HG02884 (cell line): ENCODE data around the gene MGAT5.
A peak's percentile ranks its signal among the peaks of the same experiment; 100 is the strongest.

Experiments used
- ATAC-seq: cut with Tn5 transposase; IDR thresholded peaks from one replicate; pipeline ENCODE4 v1.9.1; 2021; ENCODE audit warnings: mild to moderate bottlenecking, moderate library complexity; ENCODE audit not compliant: unreplicated experiment

Gene MGAT5

DNA sequence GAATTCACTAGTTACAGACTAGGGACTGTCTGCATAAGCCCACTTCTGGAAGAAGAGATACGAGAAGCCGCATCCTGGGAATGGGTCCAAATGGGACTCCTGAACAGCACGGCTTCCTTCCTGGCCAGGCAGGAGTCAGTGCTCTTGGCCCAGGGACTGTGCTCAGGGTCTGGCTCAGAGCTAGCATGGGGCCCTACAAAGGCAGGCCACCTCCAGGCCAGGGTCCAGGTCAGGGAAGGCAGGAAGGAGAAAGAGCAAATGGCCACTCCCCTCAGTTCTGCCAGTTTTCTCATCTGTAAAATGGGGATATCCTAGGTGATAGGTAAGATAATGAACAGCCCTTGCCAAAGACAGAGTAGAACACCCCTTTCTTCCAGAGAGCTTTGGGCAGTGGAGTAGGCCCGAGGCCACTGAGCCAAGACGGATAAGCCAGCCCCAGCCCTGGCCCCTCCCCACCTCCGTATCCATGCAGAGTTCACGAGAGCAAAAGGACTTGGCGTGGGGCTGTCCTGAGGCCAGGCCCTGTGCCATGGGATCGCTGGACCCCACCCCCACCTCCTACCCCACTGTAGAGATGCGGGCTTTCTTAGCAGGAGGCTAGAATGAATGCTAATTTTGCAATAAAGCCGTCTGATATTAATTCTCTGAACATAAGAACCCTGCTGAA, 190.1 kb downstream of the MGAT5 start:
- ATAC-seq = no peak

DNA sequence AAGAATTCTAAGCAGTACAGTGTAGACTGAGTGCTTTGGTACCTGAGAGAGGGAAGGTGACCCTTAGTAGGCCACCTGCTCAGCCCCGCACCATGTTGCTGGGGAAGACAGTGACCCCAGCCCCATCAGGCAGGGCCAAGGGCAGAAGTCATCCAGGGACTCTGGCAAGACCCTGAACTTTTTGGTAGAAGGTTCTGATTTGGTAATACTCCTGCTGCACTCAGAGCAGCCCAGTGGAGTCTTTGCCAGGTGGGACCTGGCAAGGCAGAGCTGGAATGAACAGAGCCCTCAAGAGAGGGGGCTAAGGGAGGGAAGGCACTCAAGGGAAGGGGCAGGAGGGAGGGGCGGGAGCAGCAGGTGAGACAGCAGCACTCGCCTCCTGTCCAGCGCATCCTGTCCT, 191.2 kb downstream of the MGAT5 start:
- ATAC-seq = no peak

DNA sequence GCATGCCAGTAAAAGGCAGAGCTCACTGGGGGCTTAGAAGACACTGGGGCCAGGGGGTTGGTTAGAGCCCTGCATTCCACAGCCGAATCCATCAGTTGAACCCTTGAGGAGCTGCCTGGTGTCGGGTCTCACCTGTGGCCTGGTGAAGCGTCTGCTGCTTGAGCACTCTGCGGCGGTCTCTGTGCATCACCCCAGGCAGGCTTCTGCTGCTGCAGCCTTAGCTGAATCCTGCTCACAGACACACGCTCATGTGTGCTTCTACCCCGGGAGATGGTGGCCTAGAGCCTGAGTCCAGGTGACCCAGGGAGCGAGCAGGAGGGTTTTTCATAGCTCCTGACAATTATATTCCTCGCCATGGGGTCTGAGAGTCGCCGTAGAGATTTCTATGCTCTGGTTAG, 192.1 kb downstream of the MGAT5 start:
- no peak for ATAC-seq

DNA sequence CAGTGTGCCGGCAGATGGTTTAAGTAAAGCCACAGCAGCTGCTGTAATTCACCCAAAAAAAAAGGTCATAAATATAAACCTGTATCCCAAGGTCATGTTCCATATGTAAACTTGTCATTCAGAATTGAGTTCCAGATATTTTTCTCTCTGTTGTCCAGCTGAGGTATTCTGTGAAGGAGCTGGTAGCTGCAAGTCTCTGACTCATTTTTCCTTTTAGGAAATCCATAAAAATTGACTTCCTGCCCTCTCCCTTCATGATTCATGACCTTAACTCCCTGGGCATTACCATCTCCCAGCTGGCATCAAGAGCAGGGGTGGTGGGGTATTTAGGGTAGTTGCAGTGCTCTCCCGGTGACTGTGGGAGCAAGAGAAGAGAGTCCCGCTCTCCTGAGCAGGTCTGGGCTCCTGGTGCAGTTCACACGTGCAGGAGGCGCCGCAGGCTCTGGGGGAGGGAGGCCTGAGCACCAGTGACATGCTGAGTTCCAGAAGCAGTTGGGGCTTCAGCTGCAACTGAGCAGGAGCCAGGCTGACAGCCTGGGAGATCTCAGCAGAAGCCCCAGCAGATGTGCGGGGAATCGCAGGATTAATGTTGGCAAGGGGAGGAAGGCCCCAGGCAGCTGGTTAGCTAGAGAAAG, 192.6 kb downstream of the MGAT5 start:
- no peak for ATAC-seq

DNA sequence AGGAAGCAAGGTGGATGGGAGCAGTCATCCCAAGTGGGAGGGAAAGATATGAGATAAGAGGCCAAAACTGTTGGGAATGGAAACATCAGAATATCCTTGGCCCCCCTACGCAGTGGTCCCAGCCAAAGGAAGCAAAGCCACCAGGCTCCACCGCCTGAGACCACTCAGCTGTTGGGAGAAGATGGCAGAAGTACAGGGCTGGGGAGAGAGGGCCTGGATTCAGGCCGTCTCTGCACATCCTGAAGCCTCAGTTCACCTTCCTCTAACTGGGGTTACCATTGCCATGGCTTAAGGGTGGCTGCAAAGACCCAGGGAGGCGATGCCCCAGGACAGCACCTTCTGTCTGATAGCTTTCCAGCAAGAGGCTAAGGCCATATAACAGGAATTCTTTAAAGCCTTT, 193.8 kb downstream of the MGAT5 start:
- no peak for ATAC-seq

DNA sequence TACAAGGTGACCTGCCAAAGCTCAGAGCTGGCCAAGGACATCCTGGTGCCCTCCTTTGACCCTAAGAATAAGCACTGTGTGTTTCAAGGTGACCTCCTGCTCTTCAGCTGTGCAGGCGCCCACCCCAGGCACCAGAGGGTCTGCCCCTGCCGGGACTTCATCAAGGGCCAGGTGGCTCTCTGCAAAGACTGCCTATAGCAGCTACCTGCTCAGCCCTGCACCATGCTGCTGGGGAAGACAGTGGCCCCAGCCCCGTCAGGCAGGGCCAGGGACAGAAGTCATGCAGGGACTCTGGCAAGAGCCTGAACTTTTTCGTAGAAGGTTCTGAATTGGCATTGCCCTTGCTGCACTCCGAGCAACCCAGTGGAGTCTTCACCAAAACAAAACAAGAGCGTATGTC, 194.8 kb downstream of the MGAT5 start:
- ATAC-seq = no peak

DNA sequence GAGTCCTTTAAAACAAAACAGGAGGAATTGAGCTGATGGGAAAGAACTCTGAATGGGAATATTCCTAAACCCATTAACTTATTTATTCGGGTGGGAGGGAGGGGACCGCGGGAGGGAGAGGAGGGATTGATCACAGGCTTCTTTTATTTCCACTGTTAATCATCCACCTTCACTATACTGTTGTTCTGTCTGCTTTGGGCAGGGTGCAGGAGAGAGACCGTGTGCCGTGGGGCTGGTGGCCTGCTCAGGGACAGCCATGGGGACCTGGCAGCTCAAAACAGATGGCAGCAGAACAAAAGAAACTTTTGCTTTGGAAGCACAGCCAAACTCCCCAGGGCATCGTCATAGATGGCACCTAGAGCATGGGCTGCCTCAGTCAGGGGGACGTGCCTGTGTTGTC, 195.3 kb downstream of the MGAT5 start:
- no peak for ATAC-seq

DNA sequence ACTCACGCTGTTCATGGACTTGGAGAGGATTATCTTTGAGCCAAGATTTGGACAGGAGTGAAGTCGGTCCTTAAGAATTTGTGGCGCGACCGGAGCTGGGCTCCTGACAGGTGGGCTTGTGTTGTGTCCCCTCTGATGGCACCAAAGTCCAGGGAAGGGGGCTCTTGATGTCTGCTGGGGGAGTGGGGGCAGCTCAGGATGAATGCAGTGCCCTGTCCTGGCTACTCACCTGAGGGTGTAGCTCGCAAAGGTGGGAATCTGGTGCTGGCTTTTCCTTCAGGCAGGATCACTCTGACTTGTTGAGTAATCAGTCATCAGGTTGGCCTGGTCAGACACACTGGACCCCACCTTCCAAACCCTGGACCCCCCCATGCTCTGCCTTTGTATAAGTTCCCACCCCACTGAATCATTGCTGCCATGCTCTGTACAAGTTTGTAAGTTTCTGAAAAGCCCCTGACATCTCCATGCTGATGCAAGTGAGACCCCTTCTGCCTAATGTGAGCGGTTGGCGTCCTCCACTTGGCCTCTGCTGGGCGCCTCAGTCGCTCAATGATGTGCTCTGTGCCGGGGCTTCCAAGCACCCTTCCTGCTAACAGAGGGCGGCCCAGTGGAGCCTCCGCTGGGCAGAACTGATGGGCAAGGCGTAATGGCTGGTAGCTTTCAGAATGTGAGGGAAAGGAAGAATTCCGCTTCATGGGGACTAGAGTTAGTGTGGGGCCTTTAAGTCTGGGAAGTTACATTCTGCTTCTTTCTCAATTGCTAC, 196.1 kb downstream of the MGAT5 start:
- no peak for ATAC-seq

DNA sequence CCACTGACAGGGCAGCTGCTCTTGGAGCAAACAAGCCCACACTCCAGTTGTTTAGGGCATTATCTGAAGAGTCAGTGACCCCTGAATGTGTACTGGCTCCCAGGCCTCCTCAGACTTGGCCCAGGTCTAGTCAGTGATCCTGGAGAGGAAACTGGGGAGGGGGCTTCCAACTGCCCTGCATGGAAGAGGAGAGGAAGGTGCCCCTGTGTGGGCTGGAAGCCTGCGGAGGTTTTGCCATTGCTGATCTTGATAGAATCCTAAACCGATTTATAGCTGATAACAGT, 197.4 kb downstream of the MGAT5 start:
- ATAC-seq = no peak

DNA sequence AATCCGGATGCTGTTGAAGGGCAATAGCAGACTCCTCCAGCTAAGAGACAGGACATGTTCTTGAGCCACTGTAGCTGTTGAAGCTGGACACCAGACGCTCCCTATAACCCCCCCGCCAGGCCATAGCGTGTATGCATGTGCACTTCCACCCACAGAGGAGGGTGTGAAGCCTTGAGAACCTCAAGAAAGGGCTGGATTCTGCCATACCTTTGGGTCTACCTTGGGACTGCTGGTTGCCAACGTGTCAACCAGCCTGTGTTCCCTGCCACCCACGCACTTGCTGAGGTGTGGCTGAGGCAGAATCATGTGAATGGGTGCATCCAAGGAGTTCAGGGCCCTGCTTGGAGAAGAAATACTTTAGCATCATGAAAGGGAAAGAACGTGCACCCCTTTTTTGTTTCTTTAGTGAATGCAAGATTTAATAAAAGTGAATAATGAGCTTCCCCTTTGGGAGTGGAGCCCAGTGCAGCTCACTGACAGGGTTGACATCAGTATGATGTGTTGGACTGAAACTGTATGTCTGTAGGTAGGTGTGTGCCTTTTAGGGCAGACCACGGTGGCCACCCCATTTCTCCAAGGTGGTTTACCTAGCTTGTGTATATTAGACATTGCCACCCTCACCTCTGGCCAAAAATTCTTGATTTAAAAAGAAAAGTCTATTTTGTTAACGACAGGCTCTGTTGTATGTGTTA, 198.3 kb downstream of the MGAT5 start:
- no peak for ATAC-seq

DNA sequence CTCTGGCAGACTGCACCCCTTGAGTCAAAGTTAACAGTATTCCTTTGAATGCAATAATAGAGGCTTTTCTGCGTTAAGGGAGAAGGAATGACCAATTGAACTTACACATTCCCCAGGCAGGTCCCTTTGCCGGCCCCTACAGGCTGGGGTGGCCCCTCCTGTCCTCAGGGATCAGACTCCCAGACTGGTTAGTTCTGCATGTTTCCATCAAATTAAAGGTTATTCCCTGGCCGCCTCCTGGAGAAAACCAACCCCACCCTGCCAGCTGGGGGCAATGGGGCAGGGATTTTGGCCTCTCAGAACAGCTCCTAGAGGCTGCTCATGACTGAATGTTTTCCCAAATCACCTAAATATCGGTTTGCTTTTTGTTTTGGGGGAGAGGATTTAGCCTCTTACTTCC, 199.6 kb downstream of the MGAT5 start:
- ATAC-seq = no peak

DNA sequence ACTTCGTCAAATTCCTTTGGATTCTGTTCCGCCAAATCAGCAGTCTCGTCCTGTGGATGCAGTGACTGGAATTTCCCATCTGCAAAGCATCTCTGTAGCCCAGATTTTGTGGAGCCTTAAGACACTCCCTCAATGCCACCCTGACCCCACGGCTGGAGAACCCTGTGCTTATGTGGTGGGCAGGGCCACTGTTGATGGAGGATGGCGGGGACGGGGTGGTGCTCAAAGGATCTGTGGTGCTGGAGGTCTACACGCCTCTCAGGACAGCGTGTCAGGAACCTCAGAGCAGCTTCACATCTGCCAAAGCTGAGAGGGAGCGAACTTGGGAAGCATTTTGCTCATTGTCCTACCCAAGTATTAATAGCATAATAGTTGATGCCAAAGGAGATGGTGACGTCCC, 200.1 kb downstream of the MGAT5 start:
- no peak for ATAC-seq

DNA sequence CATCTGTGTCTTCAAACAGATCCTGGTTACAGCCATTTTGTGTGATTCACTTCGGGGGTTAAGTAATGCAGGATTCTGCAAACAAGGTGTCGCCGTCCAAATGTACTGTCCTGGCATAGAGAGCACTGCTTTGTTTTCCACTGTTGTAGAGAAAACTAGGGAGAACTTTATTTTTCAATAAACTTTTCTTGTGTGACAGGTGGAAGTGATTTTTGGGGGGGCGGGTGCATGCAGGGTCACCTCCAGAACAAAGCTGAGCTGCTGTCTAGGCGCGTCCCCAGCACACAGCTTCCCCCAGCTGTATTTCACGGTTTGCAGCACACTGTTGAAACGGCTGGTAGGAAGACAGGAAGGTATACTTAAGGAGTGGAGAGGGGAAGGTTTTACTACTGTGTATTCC, 200.6 kb downstream of the MGAT5 start:
- ATAC-seq = no peak

DNA sequence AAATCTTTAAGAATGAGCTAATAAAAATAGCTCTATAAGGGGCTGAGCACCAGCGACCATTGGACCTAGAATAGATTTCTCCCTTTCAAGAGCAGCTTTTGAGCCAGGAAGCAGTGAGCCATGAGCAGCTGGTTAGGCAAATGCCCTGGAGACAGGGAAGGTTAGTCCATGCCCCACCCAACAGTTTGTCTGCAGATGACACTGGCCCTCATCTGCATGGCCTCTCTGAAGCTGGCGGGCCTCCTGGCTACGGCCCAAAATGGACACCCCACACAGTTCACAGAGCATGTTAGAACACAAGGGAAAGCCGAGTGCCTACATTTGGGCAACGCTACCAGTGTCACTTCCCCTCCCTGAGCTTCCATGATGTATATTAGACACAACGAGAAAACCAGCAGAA, 201.1 kb downstream of the MGAT5 start:
- no peak for ATAC-seq

DNA sequence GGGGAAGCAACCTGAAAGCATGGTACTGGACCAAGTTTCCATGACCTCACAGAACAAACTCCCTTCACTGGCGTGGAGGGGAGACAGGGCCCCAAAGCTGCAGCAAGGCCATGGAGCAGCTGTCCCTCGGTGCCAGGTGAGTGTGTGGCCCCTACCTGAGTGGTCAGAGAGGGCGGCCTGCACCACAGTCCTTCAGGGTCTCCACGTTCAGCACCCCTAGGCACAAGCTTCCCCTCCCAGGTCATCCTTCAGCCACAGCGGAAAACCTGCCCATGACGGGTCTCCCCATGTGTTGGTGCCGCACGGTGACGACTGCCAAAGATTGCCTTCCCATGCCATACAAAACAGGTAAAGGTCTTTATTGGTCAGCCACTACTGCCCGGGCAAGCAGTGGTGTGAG, 201.6 kb downstream of the MGAT5 start:
- no peak for ATAC-seq

DNA sequence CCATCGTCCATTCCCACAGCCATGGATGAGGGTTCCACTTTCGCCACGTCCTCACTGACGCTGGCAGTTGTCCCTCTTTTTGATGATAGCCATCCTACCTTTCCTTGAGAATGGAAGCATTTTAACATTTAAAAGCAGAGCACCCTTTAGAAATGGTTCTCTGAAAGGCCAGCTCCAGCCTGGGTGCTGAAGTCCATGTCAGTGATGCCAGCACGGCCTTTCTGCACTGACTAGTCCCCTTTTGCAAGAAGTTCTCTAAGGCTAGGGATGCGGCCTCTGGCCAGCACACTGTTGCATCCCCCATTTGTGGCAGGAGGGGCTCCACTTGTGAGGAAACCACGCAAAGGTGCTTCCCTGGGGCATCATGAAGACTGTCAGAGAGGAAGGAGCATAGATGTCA, 203.5 kb downstream of the MGAT5 start:
- no peak for ATAC-seq

DNA sequence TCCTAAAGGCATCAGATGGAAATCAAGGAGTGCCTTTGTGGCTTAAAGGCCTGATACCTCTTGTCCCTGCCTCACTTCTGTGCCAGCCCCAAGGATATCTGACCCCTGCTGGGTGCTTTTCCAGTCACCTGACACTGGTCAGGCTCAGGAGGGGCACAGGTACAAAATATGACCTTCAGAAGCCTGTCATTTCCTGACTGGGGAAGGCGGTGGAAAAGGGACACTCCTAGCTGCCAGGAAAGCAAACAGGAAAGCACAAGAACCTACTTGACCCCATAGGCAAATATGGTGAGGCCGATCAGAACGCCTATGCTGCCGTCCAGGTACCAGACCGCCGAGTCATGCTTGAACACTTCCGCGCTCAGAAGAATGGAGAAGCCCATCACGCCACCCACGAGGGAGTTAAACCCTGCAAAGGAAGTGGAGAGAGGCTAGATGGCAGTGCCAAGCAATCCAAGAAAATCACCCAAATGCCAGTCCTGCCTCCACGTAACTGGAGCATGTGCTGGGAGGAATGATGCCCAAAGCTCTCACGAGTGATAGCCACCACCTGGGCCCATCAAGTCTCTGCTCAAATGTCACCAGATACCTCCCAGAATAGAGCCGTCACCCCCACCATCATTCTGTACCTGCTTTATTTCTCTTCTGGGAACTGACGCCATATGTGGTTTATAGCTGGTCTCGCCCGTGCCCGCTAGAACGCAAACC, 204.0 kb downstream of the MGAT5 start:
- ATAC-seq = no peak

DNA sequence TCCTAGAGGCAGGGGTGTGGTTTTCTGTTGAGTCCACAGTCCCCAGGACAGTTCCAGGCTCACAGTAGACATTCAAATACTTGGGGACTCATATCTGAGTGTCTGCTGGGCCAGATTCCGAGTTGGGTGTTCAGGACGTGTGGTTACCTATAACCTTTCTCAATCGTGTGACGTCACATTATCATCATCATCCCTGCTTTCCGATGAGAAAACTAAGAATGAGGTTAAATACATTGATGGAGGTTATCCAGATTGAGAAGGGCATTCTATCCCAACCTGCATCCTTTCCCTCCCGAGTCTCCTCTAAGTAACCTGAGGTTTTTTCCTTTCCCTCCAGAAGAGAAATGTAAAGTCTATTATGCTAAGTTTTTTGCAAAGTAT, 204.6 kb downstream of the MGAT5 start:
- ATAC-seq = no peak

DNA sequence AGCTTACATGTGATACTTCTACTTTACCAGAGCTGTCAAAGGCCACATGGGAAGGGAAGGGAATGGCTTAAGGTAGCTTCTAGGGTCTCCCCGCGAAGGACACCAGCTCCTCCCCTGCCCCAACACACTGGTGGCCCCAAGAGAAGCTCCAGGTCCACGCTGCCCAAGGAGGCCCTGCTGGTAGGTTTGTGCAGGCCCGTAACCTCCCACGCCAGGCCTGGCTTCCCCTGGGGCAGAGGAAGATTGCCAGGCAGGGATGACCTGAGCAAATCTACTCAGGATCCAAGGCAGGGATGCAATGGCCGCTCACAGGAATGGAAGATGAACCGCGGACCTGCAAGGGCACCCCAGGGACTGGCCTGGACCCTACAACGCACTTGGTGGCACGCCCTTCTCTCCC, 205.1 kb downstream of the MGAT5 start:
- ATAC-seq = no peak

DNA sequence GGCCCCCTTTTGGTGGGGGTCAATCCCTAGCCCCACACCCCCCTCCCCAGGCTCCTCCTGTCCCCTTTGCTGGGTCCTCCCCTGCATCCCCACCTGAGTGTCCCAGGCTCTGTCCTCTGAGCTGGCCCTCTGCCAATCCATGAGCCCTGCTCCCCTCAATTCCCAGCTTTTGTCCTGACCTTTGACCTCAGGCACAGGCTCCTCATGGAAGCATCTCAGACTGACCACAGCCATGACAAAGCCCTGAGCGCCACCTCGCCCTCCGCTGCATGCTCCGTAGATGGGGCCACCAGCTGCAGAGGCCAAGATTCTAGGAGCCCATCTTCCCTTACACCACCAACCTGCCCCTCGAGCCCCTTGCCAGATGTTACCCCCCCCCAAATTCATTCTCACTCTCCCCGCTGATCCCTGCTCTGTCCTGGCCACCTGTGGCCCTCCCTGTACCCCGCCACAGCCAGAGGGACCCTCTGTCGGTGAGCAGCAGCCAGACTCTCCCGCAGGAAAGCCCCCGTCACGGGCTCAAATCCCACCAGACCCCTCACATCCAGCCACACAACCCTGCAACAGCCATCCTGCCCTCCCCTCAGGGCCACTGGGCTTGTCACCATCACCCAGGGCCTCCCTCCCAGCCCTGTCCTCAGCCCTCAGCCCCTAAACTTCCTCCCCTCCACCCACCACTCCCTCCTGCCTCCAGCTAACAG, 206.0 kb downstream of the MGAT5 start:
- no peak for ATAC-seq

DNA sequence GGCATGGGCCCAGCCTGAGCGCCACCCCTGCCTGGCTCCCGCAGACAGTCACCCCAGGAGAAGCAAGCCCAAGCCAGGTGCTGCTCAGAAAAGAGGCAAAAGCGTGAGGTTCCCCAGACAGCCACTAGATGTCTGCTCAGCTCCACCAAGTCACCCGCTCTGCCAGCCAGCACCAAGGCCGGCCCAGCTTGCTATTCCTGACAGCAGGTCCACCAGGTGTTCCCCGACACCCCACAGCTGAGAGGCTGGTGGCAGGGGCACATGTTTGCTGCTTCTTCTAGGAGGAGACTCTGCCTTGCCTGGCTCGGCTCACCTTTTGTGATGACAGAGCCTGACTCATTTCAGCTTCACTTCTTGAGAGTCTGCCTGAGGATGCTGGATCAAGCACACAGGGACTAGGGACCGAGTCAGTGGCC, 206.7 kb downstream of the MGAT5 start:
- peak; percentile 89 for ATAC-seq
